ENCODE measurements around the gene MEIS1. TPM values are rescaled to one million over a fixed set of nuclear protein-coding genes. Genes with fewer than 3 reads are reported as not detected.

Gene MEIS1
- total RNA-seq, 1 experiment from 2014 or later: 0.66 TPM

GRCh38 chr2:66581339-66582103, 146.6 kb downstream of the MEIS1 start:
- no peak overlapping the region for H2BK15ac ChIP-seq (ENCODE audit: low read depth, low read length)
- no peak overlapping the region for H3T11ph ChIP-seq (ENCODE audit: low read length)
- no peak overlapping the region for H4K91ac ChIP-seq (ENCODE audit: insufficient read length, low read depth, low read length)
- no peak overlapping the region for H3K27ac ChIP-seq (ENCODE audit: insufficient read length, low read depth, low read length)
- H2BK120ac ChIP-seq (ENCODE audit: low read depth, low read length, poor library complexity, severe bottlenecking): no peak overlapping the region
- H4K20me1 ChIP-seq (ENCODE audit: control insufficient read depth, insufficient read depth, insufficient read length): no peaks in the 10 kb centered on the region
- DNase-seq: peak; percentile 63
- H3K4me3 Mint-ChIP-seq: no peak overlapping the region; a peak in 1 of 5 replicates
- no peak overlapping the region for H3K14ac ChIP-seq (ENCODE audit: insufficient read depth, low read length)
- peaks cover 6% of the 10 kb centered on the region; the same call in 1 of the 2 replicates for H3K4me1 ChIP-seq (ENCODE audit: insufficient read depth, low read length)
- H3K23ac ChIP-seq (ENCODE audit: insufficient read length, low read depth, low read length): no peak overlapping the region
- H2BK20ac ChIP-seq (ENCODE audit: low read depth, low read length, poor library complexity, severe bottlenecking): no peak overlapping the region
- no peak for TF ChIP-seq CTCF (conservative IDR thresholded peaks at IDR 0.05)
- H3K4me1 Mint-ChIP-seq: peaks cover 25 to 34% of the 10 kb centered on the region in 2 experiments
- no peaks in the 10 kb centered on the region for H3K79me2 ChIP-seq (ENCODE audit: insufficient read depth, low read length)
- H4K5ac ChIP-seq (ENCODE audit: insufficient read length, low read depth, low read length): no peak overlapping the region
- H3K79me1 ChIP-seq (ENCODE audit: insufficient read depth, low read depth, low read length, poor library complexity, severe bottlenecking): no peaks in the 10 kb centered on the region
- no peak overlapping the region for H2BK12ac ChIP-seq (ENCODE audit: insufficient read length, low read depth, low read length)
- H2AFZ ChIP-seq (ENCODE audit: low read length): no peak overlapping the region
- no peak overlapping the region for H3K4ac ChIP-seq (ENCODE audit: low read depth, low read length)
- H3K23me2 ChIP-seq (ENCODE audit: insufficient read length, low read depth, low read length, poor library complexity, severe bottlenecking): peaks cover 28% of the 10 kb centered on the region
- no peak overlapping the region for H3K27ac Mint-ChIP-seq
- peaks cover 9% of the 10 kb centered on the region for H3K27me3 Mint-ChIP-seq (ENCODE audit: low read depth)
- H2AK5ac ChIP-seq (ENCODE audit: insufficient read length, low read length): no peak overlapping the region
- H2BK5ac ChIP-seq (ENCODE audit: insufficient read length, low read length): no peak overlapping the region
- peak overlapping the region; percentile 77 for H3K4me2 ChIP-seq (ENCODE audit: insufficient read depth, insufficient read length, low read length)
- no CpG with 5 or more reads among the region's 57 CpGs for WGBS (ENCODE audit: extremely low coverage, insufficient read length, low lambda C conversion rate)
- H3K36me3 Mint-ChIP-seq (ENCODE audit: insufficient read depth in 1 of 3, low read depth in 3 of 3): no peaks in the 10 kb centered on the region; a peak in 1 of 7 replicates
- H3K18ac ChIP-seq (ENCODE audit: insufficient read length, low read depth, low read length): no peak overlapping the region
- no peak overlapping the region for H3K9ac ChIP-seq (ENCODE audit: extremely low read depth, insufficient read length, low read length)
- peaks cover 63% of the 10 kb centered on the region for H3K27me3 ChIP-seq (ENCODE audit: insufficient read depth, low read length)
- H4K8ac ChIP-seq (replicated peaks; ENCODE audit: insufficient read length, low read depth, low read length): no peak overlapping the region
- H3K56ac ChIP-seq (ENCODE audit: insufficient read length, low read depth, low read length): no peak overlapping the region
- H3K9me3 ChIP-seq (ENCODE audit: control insufficient read depth, low read depth, low read length): no peaks in the 10 kb centered on the region
- peaks cover 0 to 10% of the 10 kb centered on the region in 2 experiments; a peak in 2 of 5 replicates for H3K9me3 Mint-ChIP-seq

Data from H9 (cell line).